HG03280 (cell line): ENCODE data around the gene MARCHF10.
A peak's percentile ranks its signal among the peaks of the same experiment; 100 is the strongest.

Experiments
- ATAC-seq: cut with Tn5 transposase; IDR thresholded peaks from one replicate; pipeline ENCODE4 v1.9.1; 2021; ENCODE audit warnings: mild to moderate bottlenecking, moderate library complexity; ENCODE audit not compliant: unreplicated experiment

Gene MARCHF10

GRCh38 chr17:62755141-62755851, 52.8 kb downstream of the MARCHF10 start:
- ATAC-seq = no peak

- ATAC-seq = no peak
These were observed 53.5 kb downstream of the MARCHF10 start for GRCh38 chr17:62754631-62755030.

GRCh38 chr17:62753562-62753961, 54.6 kb downstream of the MARCHF10 start:
- no peak for ATAC-seq

GRCh38 chr17:62751060-62751691, 56.9 kb downstream of the MARCHF10 start:
- no peak for ATAC-seq

GRCh38 chr17:62750631-62751051, 57.5 kb downstream of the MARCHF10 start:
- no peak for ATAC-seq

- no peak for ATAC-seq
These were observed 58.2 kb downstream of the MARCHF10 start for GRCh38 chr17:62749926-62750325.

GRCh38 chr17:62746941-62747340, 61.2 kb downstream of the MARCHF10 start:
- no peak for ATAC-seq

GRCh38 chr17:62745806-62746205, 62.3 kb downstream of the MARCHF10 start:
- ATAC-seq = no peak

GRCh38 chr17:62744259-62744658, 63.9 kb downstream of the MARCHF10 start:
- ATAC-seq = no peak

- no peak for ATAC-seq
These were observed 66.8 kb downstream of the MARCHF10 start for GRCh38 chr17:62741290-62741689.

GRCh38 chr17:62739645-62740388, 68.3 kb downstream of the MARCHF10 start:
- no peak for ATAC-seq

GRCh38 chr17:62738281-62738680, 69.8 kb downstream of the MARCHF10 start:
- no peak for ATAC-seq

- ATAC-seq = no peak
These were observed 70.6 kb downstream of the MARCHF10 start for GRCh38 chr17:62737513-62737912.

- ATAC-seq = no peak
These were observed 73.0 kb downstream of the MARCHF10 start for GRCh38 chr17:62735044-62735651.

GRCh38 chr17:62732125-62732524, 76.0 kb downstream of the MARCHF10 start:
- ATAC-seq = no peak

GRCh38 chr17:62727916-62728672, 80.0 kb downstream of the MARCHF10 start:
- no peak for ATAC-seq

GRCh38 chr17:62725791-62726249, 82.3 kb downstream of the MARCHF10 start:
- ATAC-seq = no peak

- peak; percentile 92 for ATAC-seq
These were observed 83.5 kb downstream of the MARCHF10 start for GRCh38 chr17:62724398-62725146.

GRCh38 chr17:62723842-62724241, 84.3 kb downstream of the MARCHF10 start:
- no peak for ATAC-seq

- no peak for ATAC-seq
These were observed 85.5 kb downstream of the MARCHF10 start for GRCh38 chr17:62722625-62723024.
